ENCODE data around the gene COPS6. TPM values are rescaled to one million over a fixed set of nuclear protein-coding genes. Genes with fewer than 3 reads are reported as not detected.

COPS6 gene
- polyA plus RNA-seq, 1 of the 3 experiments (the other 2 are of a cell fraction): 435 TPM

DNA sequence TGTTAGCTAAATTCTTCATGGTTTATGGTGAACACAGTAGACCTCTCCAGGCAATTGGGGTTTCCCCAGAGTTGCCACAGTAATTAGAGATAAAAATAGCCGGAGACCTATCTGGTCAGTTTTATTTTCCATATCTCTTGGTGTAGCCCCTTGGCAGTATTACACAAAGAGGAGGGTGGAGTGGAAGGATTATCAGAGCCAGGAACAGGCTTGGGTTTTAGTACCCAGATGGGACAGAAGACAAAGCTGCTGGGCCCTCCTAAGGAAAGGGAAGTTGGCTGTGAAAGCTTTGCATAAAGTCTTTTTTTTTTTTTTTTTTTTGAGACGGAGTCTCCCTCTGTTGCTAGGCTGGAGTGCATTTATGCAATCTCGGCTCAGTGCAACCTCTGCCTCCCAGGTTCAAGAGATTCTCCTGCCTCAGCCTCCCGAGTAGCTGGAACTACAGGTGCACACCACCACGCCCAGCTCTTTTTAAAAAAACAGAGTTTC, 29.5 kb upstream of the COPS6 start:
- H3K27ac ChIP-seq (ENCODE audit: low read depth in 2 of 2, low read length in 1 of 2): no peak overlapping the region
- H3K9me3 ChIP-seq: no peaks in the 10 kb centered on the region
- H3K4me1 ChIP-seq (ENCODE audit: control insufficient read depth in 1 of 2, insufficient read depth in 2 of 2, low read depth in 1 of 2, low read length in 1 of 2): peaks cover 0 to under 1% of the 10 kb centered on the region in 2 experiments; a peak in 1 of 4 replicates
- no peak overlapping the region for H3K9ac ChIP-seq
- ChIA-PET CTCF (interaction anchor here (0.9 to 2.5 kb wide), 6 partner anchors 9 to 146 kb away, joined by 3 to 7 read pairs (median 4); partner anchors contain the start of gene ZSCAN21), POLR2A (no interaction called here)
- H2AFZ ChIP-seq (ENCODE audit: low read depth): no peak overlapping the region
- TF ChIP-seq MEF2A (IDR thresholded peaks at IDR 0.05; ENCODE audit: borderline replicate concordance, low read depth) (no peak), NRF1 (IDR thresholded peaks at IDR 0.05; ENCODE audit: low read depth, low read length) (no peak), RAD21 (IDR thresholded peaks at IDR 0.05; ENCODE audit: low read length) (no peak), YY1 (IDR thresholded peaks at IDR 0.05; ENCODE audit: low read depth) (no peak)
- no peak overlapping the region for H3K4me3 ChIP-seq (ENCODE audit: low read depth in 2 of 2, low read length in 1 of 2)
- H3K9me2 ChIP-seq: no peaks in the 10 kb centered on the region
- H3K36me3 ChIP-seq (replicated peaks in 1 of 2; ENCODE audit: control insufficient read depth in 1 of 2, insufficient read depth in 2 of 2, low read length in 1 of 2): peaks cover 44 to 69% of the 10 kb centered on the region in 2 experiments
- H3K79me2 ChIP-seq (ENCODE audit: insufficient read depth): peaks cover 24% of the 10 kb centered on the region
- no peaks in the 10 kb centered on the region for H3K27me3 ChIP-seq (ENCODE audit: insufficient read depth)
- H3K4me2 ChIP-seq: no peak overlapping the region
- no peaks in the 10 kb centered on the region for H4K20me1 ChIP-seq (ENCODE audit: insufficient read depth)
- WGBS (ENCODE audit: low lambda C conversion rate): 85% methylated on average over 5 of the region's 5 CpGs
- peaks cover 5% of the 10 kb centered on the region for H3F3A ChIP-seq (replicated peaks; ENCODE audit: insufficient read depth)
- no peak for DNase-seq

DNA sequence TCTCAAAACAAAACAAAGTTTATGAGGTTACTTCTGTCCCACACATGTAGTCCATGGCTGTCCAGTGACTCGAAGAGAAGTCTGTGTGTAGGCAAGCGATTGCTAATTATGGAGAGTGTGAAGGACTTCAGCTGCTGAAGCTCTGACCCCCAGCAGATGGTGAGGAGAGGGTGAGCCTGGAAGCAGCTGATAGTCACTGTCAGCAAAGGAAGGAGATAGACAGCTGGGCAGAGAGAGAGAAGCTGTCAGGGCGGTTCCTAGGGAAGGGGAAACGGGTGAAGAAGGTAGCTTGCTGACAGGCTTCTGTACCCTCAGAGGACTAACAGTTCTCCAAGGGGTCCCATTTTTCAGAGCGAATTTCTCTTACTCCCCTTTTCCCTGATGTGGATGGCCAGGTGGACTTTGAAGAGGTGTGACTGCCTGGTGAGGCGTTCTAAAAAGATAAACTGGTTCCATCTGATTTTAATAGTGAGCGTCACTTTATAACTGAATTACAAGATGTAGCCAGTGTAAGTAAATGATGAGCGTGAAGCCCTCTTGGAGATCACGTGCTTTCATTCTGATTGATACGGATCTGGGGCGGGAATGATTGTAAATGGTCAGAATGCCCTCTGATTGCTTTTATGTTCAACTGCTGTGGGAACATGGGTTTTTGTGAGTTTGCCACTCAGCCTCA, 27.1 kb upstream of the COPS6 start:
- no peaks in the 10 kb centered on the region for H3K27me3 ChIP-seq (ENCODE audit: insufficient read depth)
- no peaks in the 10 kb centered on the region for H4K20me1 ChIP-seq (ENCODE audit: insufficient read depth)
- no peak overlapping the region for H3K9ac ChIP-seq
- H3K4me2 ChIP-seq: no peak overlapping the region
- H3K27ac ChIP-seq (ENCODE audit: low read depth in 2 of 2, low read length in 1 of 2): no peak overlapping the region
- peaks cover 23% of the 10 kb centered on the region for H3F3A ChIP-seq (replicated peaks; ENCODE audit: insufficient read depth)
- peaks cover 48 to 67% of the 10 kb centered on the region in 2 experiments for H3K36me3 ChIP-seq (replicated peaks in 1 of 2; ENCODE audit: control insufficient read depth in 1 of 2, insufficient read depth in 2 of 2, low read length in 1 of 2)
- POLR2A ChIA-PET: interaction anchor here (0.9 to 1.2 kb wide), 2 partner anchors 12 to 40 kb away, joined by 3 to 5 read pairs; partner anchors contain the start of genes AP4M1 and MCM7
- 98% methylated on average over 11 of the region's 11 CpGs for WGBS (ENCODE audit: low lambda C conversion rate)
- H3K4me3 ChIP-seq (ENCODE audit: low read depth in 2 of 2, low read length in 1 of 2): no peak overlapping the region
- H3K9me2 ChIP-seq: no peaks in the 10 kb centered on the region
- H3K9me3 ChIP-seq: no peaks in the 10 kb centered on the region
- TF ChIP-seq TEAD4 (IDR thresholded peaks at IDR 0.05; ENCODE audit: borderline replicate concordance, insufficient read depth) (no peak), YY1 (IDR thresholded peaks at IDR 0.05; ENCODE audit: low read depth) (no peak)
- no peak overlapping the region for H2AFZ ChIP-seq (ENCODE audit: low read depth)
- no peak for DNase-seq
- peaks cover 2% of the 10 kb centered on the region for H3K79me2 ChIP-seq (ENCODE audit: insufficient read depth)
- peaks cover 0 to 17% of the 10 kb centered on the region in 2 experiments; a peak in 1 of 4 replicates for H3K4me1 ChIP-seq (ENCODE audit: control insufficient read depth in 1 of 2, insufficient read depth in 2 of 2, low read depth in 1 of 2, low read length in 1 of 2)
- CTCF ChIA-PET: interaction anchor here (1.1 to 2.5 kb wide), 5 partner anchors 8 to 82 kb away, joined by 3 to 7 read pairs (median 5); partner anchors contain the start of gene ZSCAN21

DNA sequence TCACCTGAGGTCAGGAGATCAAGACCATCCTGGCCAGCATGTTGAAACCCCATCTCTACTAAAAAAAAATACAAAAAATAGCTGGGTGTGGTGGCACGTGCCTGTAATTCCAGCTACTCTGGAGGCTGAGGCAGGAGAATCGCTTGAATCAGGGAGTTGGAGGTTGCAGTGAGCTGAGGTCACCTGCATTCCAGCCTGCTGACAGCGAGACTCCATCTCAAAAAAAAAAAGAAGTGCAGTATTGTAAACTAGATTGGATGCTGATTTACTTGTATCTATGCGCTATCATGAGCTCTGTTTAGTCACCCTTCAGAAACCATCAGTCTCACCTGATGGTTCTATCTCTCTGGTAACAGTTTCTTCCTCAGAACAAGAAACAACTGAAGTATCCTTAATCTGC, 25.4 kb upstream of the COPS6 start:
- no peak overlapping the region for H2AFZ ChIP-seq (ENCODE audit: low read depth)
- TF ChIP-seq, protein P1, sequence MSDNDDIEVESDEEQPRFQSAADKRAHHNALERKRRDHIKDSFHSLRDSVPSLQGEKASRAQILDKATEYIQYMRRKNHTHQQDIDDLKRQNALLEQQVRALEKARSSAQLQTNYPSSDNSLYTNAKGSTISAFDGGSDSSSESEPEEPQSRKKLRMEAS (IDR thresholded peaks at IDR 0.05; ENCODE audit: low read depth): no peak
- TF ChIP-seq MEF2A (IDR thresholded peaks at IDR 0.05; ENCODE audit: borderline replicate concordance, low read depth) (no peak), YY1 (IDR thresholded peaks at IDR 0.05; ENCODE audit: low read depth) (no peak), FOSL2 (IDR thresholded peaks at IDR 0.05; ENCODE audit: borderline replicate concordance, low read depth) (no peak), RFX5 (IDR thresholded peaks at IDR 0.05; ENCODE audit: low read length) (no peak), NRF1 (IDR thresholded peaks at IDR 0.05; ENCODE audit: low read depth, low read length) (no peak), RCOR1 (IDR thresholded peaks at IDR 0.05; ENCODE audit: low read length) (no peak), TEAD4 (IDR thresholded peaks at IDR 0.05; ENCODE audit: borderline replicate concordance, insufficient read depth) (no peak), POLR2AphosphoS5 (IDR thresholded peaks at IDR 0.05; ENCODE audit: low read depth, low read length) (no peak), NFIC (IDR thresholded peaks at IDR 0.05; ENCODE audit: borderline replicate concordance) (no peak)
- TF ChIP-seq, protein P2, sequence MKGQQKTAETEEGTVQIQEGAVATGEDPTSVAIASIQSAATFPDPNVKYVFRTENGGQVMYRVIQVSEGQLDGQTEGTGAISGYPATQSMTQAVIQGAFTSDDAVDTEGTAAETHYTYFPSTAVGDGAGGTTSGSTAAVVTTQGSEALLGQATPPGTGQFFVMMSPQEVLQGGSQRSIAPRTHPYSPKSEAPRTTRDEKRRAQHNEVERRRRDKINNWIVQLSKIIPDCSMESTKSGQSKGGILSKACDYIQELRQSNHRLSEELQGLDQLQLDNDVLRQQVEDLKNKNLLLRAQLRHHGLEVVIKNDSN (IDR thresholded peaks at IDR 0.05; ENCODE audit: borderline replicate concordance, low read depth): no peak
- 98% methylated on average over 4 of the region's 4 CpGs for WGBS (ENCODE audit: low lambda C conversion rate)
- H3K9me2 ChIP-seq: no peaks in the 10 kb centered on the region
- H3K36me3 ChIP-seq (replicated peaks in 1 of 2; ENCODE audit: control insufficient read depth in 1 of 2, insufficient read depth in 2 of 2, low read length in 1 of 2): peaks cover 32 to 58% of the 10 kb centered on the region in 2 experiments
- H3K4me1 ChIP-seq (ENCODE audit: control insufficient read depth in 1 of 2, insufficient read depth in 2 of 2, low read depth in 1 of 2, low read length in 1 of 2): peaks cover 0 to 21% of the 10 kb centered on the region in 2 experiments; a peak in 1 of 4 replicates
- ChIA-PET CTCF (interaction anchor here (1.1 to 2.4 kb wide), 6 partner anchors 10 to 84 kb away, joined by 4 to 10 read pairs (median 8); partner anchors contain the start of gene ZSCAN21), POLR2A (interaction anchor here (0.6 to 1.3 kb wide), 4 partner anchors 11 to 48 kb away, joined by 3 to 7 read pairs (median 3); partner anchors contain the start of genes ZKSCAN1 and ZSCAN21)
- no peak overlapping the region for H3K4me2 ChIP-seq
- H3K9me3 ChIP-seq: no peaks in the 10 kb centered on the region
- H3F3A ChIP-seq (replicated peaks; ENCODE audit: insufficient read depth): peaks cover 34% of the 10 kb centered on the region
- H3K27ac ChIP-seq (ENCODE audit: low read depth in 2 of 2, low read length in 1 of 2): no peak overlapping the region
- no peak overlapping the region for H3K4me3 ChIP-seq (ENCODE audit: low read depth in 2 of 2, low read length in 1 of 2)
- no peak overlapping the region for H3K9ac ChIP-seq
- H4K20me1 ChIP-seq (ENCODE audit: insufficient read depth): no peaks in the 10 kb centered on the region
- H3K27me3 ChIP-seq (ENCODE audit: insufficient read depth): no peaks in the 10 kb centered on the region
- H3K79me2 ChIP-seq (ENCODE audit: insufficient read depth): no peaks in the 10 kb centered on the region
- DNase-seq: no peak

Data from SK-N-SH (cell line).